Endometrial microvascular endothelial cells (primary cell): ENCODE measurements around the gene TMTC1. TPM values are rescaled to one million over a fixed set of nuclear protein-coding genes. Genes with fewer than 3 reads are reported as not detected.
"Not testable (repeated sequence)": the region's sequence is repeated elsewhere in the genome, so short reads cannot be mapped to it uniquely, and the experiment has no call there.

ENCODE experiments used
- in situ Hi-C: cut with HindIII; loops from 2 replicates; pipeline ENCODE4 v1.10.0; 2017; ENCODE audit warnings: low sequenced_read_pairs, low pct_unique_long_range_greater_than_20kb; ENCODE audit errors: inconsistent ontology term
- total RNA-seq: library from RNA; depleted of rRNA; stranded (reverse); fragments of >200 nt; gene quantifications from one replicate; pipeline ENCODE4 v1.2.3, GENCODE V29; 2015; ENCODE audit errors: inconsistent ontology term

Gene TMTC1
- total RNA-seq = 13.7 TPM

- in situ Hi-C loops = no loop called here
Observed at GRCh38 chr12:29783773-29784666, at the start of gene TMTC1. TMTC1 (minus strand) TSS chr12:29783942; CDS start chr12:29783751, 191 bp downstream.

GRCh38 chr12:29831173-29831572, 47.4 kb upstream of the TMTC1 start:
- in situ Hi-C loops = no loop called here

- in situ Hi-C loops = no loop called here
Observed at GRCh38 chr12:29830391-29830790, 46.6 kb upstream of the TMTC1 start.

DNA sequence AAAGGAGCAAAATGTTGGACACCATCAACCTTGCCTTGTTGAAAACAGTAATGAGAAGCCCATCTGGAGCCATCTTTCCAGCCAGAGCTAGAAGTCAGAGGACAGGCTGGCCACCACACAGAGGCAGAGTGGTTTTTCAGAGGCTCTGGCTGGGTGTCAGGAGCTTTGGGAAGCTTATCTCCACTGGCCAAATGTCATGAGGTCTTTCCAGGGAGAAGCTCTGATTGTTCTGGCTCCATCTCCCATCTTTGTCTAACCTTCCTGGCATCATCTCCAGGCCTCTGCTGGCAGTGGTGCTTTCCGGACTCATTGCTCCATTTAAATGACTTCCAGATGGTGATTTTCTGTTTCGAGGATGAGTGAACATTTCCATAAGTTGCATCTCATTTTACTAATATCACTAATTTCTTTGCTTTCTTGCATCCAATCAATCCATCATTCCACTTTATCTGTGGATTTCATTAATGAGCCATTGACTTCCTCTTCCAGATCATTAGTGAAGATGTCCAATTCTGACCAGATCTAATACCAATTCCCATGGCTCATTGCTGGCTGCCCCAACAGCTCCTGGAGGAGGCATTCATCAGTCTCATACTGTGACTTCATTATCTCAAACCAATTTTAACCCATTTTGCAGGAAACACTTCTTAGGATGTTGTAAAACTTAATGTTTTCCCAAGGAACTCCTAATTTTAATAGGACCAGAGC, 35.3 kb upstream of the TMTC1 start:
- in situ Hi-C loops = no loop called here

DNA sequence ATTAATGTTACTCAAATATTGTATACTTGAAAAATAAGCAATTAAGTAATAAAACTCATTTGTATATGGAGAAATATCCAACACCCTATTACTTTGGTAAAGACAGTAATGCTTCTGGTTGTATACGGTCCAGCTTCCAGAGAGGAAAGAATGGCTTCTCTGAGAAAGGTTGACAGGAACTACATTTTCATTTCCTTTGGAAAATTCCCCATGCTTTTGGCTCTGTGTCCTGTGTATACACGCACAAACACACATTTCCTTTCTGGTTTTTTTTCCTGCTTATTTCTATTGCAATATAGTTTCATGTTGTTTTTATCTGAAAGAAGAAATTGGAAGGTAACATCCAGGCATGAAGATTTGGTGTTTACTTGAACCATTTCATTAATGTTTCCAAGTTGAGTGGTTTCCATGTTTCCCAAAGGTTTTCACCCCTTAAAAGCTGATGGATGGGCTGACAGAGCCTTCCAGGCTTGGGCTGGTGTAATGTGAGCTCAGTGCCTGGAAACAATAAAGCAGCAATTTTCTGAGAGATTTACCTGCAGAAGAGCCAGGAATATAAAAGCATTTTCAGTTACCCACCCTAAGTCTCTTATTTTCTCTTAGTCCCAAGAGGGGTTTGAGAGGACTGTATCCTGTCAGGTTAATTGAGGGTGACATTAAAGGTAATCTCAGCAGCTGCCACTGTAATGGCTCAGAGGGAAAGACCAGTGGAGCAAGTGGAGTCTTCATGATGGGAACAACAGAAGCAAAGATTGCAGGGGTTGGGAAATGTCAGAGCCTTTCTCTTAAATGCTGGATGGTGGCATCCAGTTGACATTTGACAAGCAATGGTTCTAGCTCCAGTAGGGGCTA, 33.4 kb upstream of the TMTC1 start:
- in situ Hi-C loops = no loop called here

DNA sequence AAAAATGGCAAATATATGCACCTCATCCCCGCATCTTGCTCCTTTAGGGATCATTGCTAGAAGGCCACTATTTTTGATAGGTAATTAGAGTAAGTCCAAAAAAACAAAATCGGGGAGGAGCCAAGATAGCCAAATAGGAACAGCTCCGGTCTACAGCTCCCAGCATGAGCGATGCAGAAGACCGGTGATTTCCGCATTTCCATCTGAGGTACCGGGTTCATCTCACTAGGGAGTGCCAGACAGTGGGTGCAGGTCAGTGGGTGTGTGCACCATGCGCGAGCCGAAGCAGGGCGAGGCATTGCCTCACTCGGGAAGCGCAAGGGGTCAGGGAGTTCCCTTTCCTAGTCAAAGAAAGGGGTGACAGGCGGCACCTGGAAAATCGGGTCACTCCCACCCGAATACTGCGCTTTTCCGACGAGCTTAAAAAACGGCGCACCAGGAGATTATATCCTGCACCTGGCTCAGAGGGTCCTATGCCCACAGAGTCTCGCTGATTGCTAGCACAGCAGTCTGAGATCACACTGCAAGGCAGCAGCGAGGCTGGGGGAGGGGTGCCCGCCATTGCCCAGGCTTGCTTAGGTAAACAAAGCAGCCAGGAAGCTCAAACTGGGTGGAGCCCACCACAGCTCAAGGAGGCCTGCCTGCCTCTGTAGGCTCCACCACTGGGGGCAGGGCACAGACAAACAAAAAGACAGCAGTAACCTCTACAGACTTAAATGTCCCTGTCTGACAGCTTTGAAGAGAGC, 26.0 kb upstream of the TMTC1 start:
- in situ Hi-C loops = not testable (repeated sequence)

- in situ Hi-C loops = no loop called here
Observed at GRCh38 chr12:29807129-29807528, 23.4 kb upstream of the TMTC1 start.

DNA sequence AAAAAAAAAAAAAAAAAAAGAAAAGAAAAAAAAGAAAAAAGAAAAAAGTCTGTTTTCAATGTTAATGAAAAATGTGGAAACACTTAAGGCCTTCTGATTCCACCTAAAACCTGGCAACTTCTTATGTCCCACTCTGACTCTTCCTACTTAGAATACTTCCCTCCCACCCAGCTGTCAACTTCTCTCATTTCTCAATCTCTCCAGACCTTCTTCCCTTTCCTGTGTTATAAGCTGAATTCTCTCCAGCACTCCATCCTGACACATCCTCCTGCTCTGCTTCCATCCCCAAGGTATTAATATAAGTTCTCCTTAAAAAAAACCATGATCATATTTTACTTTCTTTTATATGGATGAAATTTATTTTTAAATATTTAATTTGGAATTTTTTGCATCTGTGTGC, 20.3 kb upstream of the TMTC1 start:
- in situ Hi-C loops = no loop called here

DNA sequence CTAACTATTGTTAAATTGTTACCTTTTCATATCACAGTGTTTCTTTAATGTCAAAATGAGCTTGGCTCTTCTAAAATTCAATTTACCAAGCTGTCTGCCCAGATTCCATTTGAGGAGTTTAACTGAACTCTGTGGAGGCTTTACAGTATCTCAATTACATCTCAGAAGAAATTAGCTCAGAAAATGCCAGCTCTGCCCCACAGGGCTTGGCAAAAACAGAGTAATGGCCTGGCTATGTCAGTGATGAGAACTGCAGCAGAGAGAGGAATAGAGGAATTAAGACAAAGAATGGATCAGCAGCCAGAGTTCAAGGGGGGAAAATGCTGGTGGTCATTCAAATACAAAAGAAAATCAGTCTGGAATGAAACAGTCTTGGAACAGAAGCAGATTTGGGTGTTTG, 15.8 kb upstream of the TMTC1 start:
- in situ Hi-C loops = no loop called here

GRCh38 chr12:29797565-29798355, 14.0 kb upstream of the TMTC1 start:
- in situ Hi-C loops = no loop called here

- in situ Hi-C loops = no loop called here
Observed at GRCh38 chr12:29796823-29797263, 13.1 kb upstream of the TMTC1 start.

GRCh38 chr12:29795715-29796114, 12.0 kb upstream of the TMTC1 start:
- in situ Hi-C loops = no loop called here

- in situ Hi-C loops = no loop called here
Observed at GRCh38 chr12:29794862-29795261, 11.1 kb upstream of the TMTC1 start.

DNA sequence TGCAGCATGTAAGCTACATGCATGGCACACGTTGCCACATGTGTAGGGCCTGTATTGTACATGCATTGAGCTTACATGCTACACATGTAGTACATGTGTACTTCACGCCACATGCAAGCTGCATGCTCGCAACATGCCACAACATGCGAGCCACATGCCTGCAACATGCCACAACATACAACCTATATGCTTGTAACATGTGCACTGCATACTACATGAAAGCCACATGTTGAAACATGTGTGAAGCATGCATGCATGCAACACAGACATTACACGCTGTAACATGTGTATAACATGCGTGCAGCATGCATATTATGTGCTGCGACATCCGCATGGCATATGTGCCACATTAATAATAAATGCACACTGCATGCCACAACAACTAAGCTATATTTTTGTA, 9.1 kb upstream of the TMTC1 start:
- in situ Hi-C loops = no loop called here

DNA sequence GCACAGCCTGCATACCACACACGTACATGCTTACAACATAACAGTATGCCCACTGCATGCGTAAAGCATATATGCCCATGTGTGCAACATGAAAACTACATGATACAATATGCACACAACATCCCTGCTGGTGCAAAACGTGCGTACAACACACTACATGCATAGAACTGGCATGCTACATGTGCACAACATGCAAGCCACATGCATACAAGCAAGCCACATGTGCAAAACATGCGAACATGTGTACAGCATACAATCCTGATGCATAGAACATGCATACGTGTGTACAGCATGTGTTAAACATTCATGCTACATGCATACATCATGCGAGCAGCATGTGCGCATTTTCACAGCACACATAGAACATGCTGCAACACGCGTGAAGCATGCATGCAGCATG, 8.4 kb upstream of the TMTC1 start:
- in situ Hi-C loops = no loop called here

DNA sequence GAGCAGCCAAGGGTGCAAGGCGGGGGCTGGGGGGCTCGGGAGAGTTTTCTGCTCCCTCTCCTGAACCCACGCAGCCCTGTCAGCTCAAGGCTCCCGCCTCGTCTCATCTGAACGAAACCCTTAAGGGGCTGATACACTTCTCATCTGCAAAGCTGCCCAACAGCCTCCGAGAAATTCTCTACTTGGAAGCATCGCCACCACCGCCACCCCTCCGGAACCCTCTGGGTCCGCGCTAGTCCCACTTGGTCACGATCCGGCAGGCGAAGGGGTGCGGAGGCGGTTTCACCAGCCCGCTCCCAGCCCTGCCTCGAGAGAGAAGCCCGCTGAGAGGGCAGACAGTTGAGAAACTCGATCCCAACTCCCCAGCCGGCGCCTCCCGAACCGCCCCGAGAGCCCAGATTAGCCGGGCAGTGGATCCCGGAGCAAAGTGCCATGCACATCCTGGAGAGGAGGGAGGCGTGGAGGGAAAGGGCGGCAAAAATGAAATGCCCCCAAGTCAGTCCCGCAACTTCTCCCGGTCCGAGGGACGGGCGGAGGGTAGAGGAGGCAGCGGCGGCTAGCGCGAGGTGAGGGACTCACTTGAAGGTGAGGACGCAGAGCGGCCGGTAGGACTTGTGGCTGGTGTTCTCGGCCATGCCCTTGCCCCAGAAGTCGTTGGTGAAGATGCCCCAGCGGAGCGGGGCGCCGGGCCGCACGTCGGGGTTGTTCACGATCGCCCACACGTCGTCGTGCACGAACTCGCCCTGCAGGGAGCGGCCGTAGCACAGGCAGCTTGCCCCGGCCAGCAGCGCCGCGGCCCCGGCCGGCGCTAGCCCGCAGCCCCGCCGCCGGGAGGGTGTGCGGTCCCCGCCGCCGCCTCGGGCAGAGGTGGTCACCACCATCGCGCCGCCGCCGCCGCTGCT, 620 bp downstream of the TMTC1 start:
- in situ Hi-C loops = no loop called here

DNA sequence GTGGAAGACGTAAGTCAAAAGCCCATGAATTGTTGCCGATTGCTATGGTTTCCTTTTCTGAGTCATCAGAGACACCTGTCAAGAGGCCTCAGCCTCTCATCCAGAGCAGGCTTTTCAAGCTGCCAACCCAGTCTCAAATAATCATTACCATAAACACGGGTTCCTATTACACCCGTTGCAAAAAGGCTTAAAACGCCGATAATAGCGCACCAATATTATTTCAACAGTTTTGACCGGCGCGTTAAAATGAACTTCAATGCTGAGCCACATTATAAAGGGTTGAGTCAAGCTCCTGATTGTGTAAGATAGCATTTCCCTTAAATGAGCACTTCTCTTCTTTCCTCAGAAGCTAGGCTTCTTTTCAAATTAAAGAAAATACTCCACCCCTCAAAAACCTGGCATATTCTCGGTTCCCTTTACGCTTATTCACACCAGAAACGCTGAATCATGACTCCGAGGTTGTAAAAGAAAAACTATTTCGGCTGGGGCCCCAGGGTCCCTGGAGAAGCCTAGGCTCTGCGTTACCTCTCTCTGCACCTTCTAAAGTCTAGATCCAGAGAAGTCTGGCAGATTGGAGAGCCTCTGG, 1.4 kb downstream of the TMTC1 start:
- in situ Hi-C loops = no loop called here
